ENCODE data around the gene MTCL1.

The MTCL1 gene

GRCh38 chr18:8688216-8688800 lies 17.0 kb upstream of the MTCL1 start:
- no peak for DNase-seq (ENCODE audit: low read depth in 3 of 3)

GRCh38 chr18:8688816-8689215 lies 16.5 kb upstream of the MTCL1 start:
- DNase-seq (ENCODE audit: low read depth in 3 of 3): no peak

- DNase-seq (ENCODE audit: low read depth in 3 of 3): no peak
These were observed 15.8 kb upstream of the MTCL1 start for GRCh38 chr18:8689517-8689916.

GRCh38 chr18:8694891-8695290 lies 10.5 kb upstream of the MTCL1 start:
- no peak for DNase-seq (ENCODE audit: low read depth in 3 of 3)

GRCh38 chr18:8695932-8696517 lies 9.3 kb upstream of the MTCL1 start:
- DNase-seq (ENCODE audit: low read depth in 3 of 3): no peak

- peak; percentile 55 to 69 (median 60) for DNase-seq (ENCODE audit: low read depth in 3 of 3)
These were observed 8.6 kb upstream of the MTCL1 start for GRCh38 chr18:8696749-8697211.

GRCh38 chr18:8699126-8699525 lies 6.2 kb upstream of the MTCL1 start:
- no peak for DNase-seq (ENCODE audit: low read depth in 3 of 3)

- DNase-seq (ENCODE audit: low read depth in 3 of 3): no peak
These were observed 5.4 kb upstream of the MTCL1 start for GRCh38 chr18:8699948-8700347.

- DNase-seq (ENCODE audit: low read depth in 3 of 3): no peak
These were observed 3.7 kb upstream of the MTCL1 start for GRCh38 chr18:8701546-8702118.

GRCh38 chr18:8702668-8703067 lies 2.7 kb upstream of the MTCL1 start:
- no peak for DNase-seq (ENCODE audit: low read depth in 3 of 3)

- DNase-seq (ENCODE audit: low read depth in 3 of 3): no peak
These were observed 2.2 kb upstream of the MTCL1 start for GRCh38 chr18:8703092-8703709.

- no peak for DNase-seq (ENCODE audit: low read depth in 3 of 3)
These were observed 1.5 kb upstream of the MTCL1 start for GRCh38 chr18:8703781-8704301.

GRCh38 chr18:8704361-8705237 lies 757 bp upstream of the MTCL1 start:
- peak; percentile 65 to 85 (median 74) for DNase-seq (ENCODE audit: low read depth in 3 of 3)

GRCh38 chr18:8705961-8706790 lies 820 bp downstream of the MTCL1 start:
- DNase-seq (ENCODE audit: low read depth in 3 of 3): no peak

- DNase-seq (ENCODE audit: low read depth in 3 of 3): no peak
These were observed 1.6 kb downstream of the MTCL1 start for GRCh38 chr18:8706791-8707555.

GRCh38 chr18:8707556-8708300 lies 2.4 kb downstream of the MTCL1 start:
- no peak for DNase-seq (ENCODE audit: low read depth in 3 of 3)

- no peak for DNase-seq (ENCODE audit: low read depth in 3 of 3)
These were observed 3.3 kb downstream of the MTCL1 start for GRCh38 chr18:8708670-8709069.

- DNase-seq (ENCODE audit: low read depth in 3 of 3): no peak
These were observed 4.1 kb downstream of the MTCL1 start for GRCh38 chr18:8709248-8710059.

GRCh38 chr18:8711736-8712135 lies 6.4 kb downstream of the MTCL1 start:
- DNase-seq (ENCODE audit: low read depth in 3 of 3): no peak

All from stimulated activated CD4-positive, alpha-beta T cell treated with anti-CD3 and anti-CD28 coated beads, TNF-alpha, amount 100 ng/mL, for 24 hours (primary cell).